Measurements from ENCODE around the gene FCRL2. TPM values are rescaled to one million over a fixed set of nuclear protein-coding genes. Genes with fewer than 3 reads are reported as not detected.

FCRL2 gene, protein sequence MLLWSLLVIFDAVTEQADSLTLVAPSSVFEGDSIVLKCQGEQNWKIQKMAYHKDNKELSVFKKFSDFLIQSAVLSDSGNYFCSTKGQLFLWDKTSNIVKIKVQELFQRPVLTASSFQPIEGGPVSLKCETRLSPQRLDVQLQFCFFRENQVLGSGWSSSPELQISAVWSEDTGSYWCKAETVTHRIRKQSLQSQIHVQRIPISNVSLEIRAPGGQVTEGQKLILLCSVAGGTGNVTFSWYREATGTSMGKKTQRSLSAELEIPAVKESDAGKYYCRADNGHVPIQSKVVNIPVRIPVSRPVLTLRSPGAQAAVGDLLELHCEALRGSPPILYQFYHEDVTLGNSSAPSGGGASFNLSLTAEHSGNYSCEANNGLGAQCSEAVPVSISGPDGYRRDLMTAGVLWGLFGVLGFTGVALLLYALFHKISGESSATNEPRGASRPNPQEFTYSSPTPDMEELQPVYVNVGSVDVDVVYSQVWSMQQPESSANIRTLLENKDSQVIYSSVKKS
- polyA plus RNA-seq (2013, experiment 1 of 2; ENCODE audit: insufficient read length), result not detected
- not detected for polyA plus RNA-seq (2013, experiment 2 of 2; ENCODE audit: insufficient read length)

DNA sequence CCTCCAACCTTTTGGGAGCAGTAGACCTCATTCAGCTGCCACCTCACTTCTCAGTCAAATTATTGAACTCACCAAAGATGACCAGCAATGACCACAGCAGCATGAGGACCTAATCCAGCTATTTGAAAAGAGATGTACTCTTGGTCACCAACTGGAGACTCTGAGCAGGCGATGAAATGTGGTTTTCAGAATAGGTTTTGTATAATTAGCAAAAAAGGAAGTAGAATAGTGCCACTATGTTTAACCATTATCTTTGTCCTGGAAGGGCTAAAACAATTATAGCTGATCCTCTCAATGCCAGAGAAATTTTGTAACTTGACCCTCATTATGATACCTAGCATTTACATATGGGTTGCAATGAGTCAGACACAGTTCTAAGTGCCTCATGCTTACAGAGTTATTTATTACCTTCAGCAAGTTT, at the start of gene FCRL2:
Gene FCRL2 (minus strand): TSS at position 162 of the 421 bp plus-strand sequence. CDS start 59 bp downstream, at position 103.
- no peak for DNase-seq

DNA sequence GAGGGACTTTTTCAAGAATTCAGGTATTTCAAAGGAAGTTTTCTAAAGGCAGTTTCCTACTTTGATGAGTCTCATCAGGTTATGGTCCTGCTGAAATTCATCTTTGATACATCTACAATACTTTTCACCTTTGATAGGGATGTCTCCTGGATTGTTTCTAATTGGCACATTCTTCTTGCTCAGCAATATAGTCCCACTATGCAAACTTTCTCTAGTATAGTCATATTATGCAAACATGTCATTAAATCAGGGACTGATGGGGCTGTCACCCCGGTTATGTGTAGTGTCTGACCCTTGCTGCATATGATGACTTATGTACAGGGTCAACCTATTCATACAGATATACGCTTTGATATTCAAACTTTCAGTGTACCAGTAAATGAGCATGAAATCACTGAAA, 43.4 kb upstream of the FCRL2 start:
- DNase-seq, result no peak

DNA sequence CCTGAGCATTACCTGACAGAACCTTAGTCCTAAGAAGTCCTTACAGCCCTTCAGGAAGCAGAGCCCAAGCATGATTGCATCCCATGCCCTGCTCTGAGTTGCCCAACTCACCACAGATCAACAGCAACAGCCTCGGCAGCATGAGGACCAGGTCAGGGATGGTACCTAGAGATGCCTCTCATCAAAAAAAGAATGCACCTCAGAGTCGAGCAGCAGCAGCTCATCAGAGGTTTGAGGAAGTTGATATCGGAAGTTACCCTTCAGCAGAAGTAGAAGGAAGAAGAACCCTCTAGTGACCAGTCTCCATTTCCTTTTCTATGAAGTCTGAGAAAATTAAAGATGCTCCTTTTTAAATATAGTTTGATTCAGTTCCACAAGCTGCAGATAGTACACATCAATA, 43.0 kb upstream of the FCRL2 start, which contains the start of gene FCRL1:
Gene FCRL1 (minus strand): TSS at position 225 of the 400 bp plus-strand sequence. CDS start 83 bp downstream, at position 142.
- DNase-seq, result no peak

DNA sequence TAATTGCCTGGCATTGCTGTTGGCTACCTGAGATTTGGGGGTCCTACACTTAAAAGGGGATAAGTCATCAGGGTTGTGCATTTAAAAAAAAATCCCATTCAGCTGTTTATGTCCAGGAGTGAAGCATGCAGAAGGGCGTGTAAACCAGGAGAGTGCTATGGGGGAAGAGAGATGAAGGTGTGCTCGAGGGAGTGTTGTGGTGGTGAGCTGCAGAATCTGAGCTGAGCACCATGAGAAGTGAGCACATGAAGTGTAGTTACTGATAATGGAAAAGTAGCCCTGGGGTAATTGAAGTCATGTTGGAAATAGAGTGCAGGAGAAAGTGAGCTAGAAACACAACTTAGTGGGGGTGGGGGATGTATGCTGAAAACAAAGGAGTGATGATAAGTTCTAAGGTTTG, 42.3 kb upstream of the FCRL2 start:
- DNase-seq, result no peak

DNA sequence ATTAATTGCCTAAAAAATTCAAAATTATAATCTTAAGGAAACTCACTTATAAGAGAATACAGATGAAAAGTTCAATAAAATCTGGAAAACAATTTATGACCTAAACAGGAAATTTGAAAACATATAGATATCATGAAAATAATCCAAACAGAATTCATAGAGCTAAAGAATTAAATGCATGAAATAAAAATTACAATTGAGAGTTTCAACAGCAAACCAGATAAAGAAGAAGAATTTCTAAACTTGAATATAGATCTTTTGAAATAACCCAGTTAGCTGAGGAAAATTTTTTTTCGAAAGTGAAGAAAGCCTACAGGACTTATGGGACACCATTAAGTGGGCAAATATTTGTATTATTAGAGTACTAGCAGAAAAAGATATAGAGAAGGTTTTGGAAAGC, 36.3 kb upstream of the FCRL2 start:
- DNase-seq, result no peak

DNA sequence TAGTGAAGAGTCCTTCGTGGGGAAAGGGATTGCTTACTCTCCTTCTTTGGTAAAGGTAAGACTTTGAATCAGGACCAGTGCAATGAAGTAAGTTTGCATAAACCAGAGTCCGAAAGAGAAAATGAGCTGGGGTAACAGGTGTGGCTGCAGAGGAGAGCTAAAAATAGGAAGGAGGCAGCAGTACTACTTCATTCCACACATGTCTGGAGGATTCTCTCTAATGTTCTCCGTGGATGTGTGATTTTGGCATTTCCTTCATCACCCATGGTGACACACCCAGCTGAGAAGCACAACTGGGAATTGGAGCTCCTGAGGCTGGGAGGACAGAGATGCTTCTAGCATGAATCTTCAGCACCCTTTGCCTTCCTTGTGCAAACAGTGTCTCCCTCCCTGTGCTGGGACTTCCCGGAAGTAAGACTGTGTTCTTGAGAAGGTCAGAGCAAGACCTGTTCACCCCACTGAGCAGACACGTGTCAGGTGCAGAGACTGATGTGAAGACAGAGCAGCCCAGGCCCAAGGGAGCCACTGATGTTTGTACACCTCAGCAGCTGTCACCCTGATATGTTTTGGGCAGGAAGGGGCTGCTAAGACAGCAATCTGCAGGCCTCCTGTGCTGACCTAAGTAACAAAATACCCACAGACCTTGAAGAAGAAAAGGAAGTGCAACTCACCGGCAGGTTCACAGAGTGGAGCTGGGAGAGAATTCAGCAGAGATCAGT, 29.7 kb upstream of the FCRL2 start:
- DNase-seq, result no peak

DNA sequence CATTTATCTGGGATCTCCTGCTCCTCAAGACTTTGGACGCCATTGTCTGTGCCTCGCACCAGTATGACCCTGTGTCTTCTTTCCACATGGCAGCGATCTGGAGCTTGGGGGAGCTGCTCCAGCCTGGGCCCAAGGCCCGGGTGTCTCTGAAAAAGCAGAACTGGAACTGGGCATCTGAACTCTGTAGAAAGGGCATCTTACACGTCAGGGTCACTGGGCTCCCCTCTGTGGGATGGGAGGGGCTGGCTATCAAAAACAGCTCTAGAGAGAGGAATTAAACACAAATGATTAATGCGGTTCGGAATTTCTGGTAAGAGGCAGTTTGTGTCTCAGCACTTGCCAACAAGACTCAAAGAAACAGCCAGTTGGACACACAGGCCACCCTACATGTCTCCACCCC, 26.9 kb upstream of the FCRL2 start:
- no peak for DNase-seq

DNA sequence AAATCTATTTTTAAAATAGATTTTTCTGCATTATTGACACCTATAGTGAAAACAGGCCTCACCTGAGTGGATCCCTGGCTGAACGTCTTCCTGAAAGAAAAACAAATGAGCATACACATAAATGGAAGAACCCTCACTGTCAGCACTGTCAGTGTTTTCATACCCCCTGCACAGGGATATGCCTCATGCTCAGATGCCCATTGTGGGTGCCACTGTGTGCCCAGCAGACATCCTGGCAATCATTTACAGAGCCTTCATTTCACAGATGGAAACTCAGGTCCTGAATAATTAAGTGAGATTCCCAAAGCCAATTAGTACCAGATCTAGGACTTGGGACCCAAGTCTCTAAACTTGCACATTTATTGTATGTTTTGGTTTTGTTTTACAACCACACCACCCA, 23.1 kb upstream of the FCRL2 start:
- DNase-seq, result no peak

DNA sequence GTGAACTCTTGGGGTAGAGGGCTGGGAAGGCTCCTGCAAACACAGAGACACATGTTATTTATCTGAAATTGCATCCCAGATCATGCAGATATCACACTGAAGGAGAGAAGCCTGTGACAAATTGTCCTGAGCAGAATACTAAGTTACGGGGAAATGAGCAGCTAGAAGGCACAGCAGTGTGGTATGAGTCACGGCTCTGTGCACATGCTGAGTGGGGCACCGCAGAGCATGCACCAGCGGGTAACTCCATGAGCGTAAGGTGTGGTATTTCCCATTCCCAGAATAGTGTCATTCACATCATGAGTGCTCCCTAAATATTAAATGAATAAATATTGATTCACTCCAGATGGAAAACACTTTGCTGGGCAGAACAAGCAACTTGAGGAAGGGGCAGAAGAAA, 21.3 kb upstream of the FCRL2 start:
- no peak for DNase-seq

DNA sequence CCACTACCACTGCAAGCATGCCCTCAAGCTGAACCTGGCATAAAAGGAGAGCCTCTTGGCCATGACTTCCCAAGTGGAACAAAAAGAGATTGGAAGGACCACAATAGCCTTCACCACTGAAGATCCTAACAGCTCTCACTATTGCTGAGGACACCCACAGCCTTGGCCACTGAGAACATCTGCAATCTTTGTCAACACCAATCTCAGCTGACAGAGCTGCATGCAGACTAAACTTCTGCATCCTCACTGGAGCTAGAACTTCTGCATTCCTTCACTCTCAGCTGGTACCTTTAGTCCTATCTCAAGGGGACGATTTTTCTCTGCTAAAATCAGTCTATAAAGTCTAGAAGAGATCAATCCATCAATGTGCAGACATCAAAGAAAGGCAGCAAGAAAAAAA, 8.3 kb upstream of the FCRL2 start:
- DNase-seq, result no peak

DNA sequence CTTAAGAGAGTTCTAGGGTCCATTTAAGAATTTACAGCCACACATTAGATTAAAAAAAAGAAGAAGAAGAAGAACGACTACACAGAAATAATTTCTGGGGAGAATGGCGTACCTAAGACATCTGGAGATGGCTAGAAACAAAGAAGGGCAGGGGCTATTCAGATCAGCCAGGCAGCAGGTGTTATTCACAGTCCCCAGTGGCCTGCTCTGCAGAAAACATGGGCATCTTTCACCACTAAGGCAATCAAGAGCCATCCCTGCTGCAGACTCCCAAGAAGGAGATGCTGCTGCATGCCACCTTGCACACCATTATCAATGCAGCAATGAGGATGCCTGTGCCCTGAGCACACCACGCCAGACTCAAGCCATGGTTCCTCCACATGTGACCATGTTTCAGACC, 7.9 kb upstream of the FCRL2 start:
- DNase-seq, result no peak

DNA sequence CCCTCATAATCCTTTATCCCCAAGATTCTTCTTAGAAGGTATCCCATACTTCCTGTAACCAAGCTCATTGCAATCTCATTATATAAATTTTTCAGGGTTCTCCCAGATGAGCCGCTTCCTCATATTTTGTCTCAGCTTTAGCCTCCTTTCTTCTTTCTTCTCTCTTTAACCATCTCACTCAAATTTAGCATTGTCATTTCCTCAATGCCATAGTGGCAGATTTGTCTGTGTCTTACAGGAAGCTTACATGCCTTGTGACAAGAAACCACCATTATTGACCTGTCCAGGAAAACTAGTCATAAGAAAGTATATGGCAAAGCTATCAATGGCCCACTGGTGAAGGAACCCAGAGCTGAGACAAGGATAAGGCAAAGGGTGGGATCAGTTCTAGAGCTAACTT, 6.0 kb upstream of the FCRL2 start:
- DNase-seq, result no peak

DNA sequence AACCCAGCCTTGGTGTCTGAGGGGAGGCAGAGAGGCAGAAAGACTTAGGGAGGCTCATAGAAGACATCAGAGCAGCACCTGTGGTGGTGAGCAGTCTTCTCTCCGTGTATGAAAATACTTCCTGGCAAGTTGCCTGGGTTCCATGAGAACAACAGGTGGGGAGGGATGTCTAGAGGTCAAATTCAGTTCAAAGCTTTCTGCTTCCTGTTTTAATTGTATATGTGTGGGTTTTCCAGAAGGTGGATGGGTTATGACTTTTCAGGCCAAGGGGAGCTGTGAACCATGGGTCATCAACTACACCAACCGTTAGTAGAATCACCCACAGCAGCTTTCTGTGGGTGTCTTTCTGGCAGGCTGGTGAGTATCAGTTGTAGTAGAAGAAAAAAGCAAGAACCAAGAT, 4.1 kb upstream of the FCRL2 start:
- DNase-seq, result no peak

DNA sequence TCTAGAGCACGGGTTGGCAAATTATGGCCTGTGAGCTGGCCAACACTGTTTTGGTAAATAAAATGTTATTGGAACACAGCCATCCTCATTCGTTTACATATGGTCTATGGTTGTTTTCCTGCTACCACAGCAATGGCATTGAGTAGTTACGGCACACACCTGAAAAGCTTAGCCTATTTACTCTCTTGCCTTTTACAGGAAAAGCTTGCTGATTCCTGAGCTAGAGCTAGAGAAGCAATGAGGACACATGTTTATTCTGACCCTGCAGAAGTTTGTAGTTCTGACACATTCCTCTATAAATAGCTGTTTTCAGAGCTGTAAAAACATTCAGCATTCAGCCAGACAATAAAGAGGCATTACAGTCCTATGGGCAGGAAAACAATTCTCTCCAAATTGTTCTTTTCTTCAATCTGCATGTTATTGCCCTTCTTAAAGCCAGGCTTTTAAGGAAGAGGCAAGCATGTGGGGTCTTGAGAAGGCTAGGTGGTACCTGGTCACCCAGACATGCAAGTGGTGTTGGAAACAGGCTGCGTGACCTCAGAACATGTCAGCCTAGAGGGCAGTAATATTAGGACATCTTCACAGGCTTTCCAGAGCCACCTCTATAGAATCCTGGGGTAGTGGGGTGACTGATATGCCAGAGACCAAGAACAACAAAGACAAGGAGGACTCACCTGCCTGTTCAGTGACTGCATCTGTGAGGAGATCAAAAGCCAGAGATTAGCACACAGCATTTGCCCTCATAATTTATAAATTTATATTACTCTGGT, 1.6 kb downstream of the FCRL2 start:
- DNase-seq, result no peak

DNA sequence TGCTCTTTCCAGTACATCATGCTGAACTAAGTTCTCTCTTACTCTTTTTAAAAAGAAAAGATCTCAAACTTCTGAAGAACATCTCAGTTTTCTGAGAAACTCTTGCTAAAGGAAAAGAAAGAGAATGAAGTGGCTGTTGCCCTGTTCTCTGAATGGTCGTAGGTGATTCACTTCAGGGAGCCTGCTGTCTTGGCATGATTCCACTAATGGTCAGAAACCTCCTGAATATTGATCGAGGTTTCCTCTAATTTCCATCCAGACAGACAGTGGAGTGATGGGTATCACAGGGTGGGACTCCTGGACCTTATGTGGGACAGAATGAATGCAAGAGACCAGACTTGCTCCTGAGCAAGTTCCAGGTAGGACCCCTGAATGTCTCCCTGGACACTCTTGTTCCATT, 2.5 kb downstream of the FCRL2 start:
- no peak for DNase-seq

DNA sequence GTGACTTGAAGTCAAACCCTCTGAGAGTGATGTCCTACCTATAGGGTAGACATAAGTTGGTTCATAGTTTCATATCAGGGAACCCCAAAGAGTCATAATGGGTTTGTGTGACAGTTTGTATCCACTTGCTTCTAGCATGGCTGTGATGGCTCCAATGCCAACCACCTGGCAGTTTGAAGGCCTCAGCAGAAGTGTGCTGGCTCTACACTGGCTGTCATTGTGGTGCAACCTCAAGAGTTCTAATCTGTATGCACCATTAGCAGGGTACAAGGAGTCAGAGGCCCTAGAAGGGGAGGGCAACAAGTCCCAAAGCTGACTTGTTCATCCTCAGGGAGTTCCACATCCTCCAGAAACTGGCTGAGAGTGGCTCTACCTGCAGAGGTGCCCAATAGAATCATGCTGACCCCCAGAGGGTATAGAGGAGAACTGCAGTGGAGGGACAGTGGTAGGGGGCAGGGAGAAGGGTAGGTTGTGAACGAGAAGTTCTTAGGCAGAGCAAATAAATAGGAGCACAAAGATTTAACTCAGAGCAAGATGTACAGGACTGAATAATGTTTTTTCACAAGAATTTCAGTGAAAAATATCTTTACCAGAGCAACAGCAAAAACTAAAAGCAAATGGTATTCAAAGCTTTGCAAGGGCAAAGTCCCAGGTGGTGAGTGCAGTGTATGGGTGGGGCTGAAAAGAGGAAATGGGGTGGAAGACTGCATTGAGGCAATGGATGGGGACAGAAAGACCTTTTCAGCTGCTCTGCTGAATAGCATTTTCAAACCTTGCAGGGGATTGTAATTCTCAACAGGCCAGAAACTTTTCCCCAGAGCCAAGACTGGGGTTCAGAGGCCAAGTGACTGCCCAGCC, 3.2 kb downstream of the FCRL2 start:
- DNase-seq, result no peak

DNA sequence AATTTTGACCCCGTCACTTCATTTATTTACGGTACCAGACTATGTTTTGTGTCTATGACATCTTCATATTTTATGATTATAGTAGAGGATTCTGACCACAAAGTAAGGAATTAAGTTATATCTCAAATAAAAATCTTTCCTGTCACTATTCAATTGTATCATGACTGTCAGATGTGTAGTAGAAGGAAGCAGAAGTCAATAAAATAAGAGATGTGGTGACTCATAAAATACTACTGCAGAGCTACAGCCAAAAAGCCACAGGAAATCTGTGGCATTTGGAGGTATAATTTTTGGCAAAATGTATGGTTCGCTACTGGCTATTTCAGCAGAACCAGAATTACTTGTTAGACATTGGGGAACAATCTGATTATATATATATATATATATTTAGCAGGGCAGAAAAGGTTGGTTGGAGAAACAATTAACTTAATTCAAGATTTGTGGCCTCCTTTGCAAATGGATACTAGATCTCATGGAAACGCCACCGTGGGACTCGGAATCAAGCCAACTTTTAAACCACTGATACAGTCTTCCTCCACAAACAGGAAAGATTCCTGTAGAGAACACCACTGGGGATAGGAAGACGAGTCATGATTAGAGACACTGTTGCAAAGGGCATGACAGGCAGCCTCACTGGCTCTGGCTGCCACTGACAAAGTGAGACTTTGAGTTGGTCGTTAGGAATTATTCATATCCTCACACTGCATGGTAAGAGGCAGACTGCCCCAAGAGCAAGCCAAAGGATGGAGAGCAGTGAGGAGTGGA, 5.1 kb downstream of the FCRL2 start:
- DNase-seq, result no peak

DNA sequence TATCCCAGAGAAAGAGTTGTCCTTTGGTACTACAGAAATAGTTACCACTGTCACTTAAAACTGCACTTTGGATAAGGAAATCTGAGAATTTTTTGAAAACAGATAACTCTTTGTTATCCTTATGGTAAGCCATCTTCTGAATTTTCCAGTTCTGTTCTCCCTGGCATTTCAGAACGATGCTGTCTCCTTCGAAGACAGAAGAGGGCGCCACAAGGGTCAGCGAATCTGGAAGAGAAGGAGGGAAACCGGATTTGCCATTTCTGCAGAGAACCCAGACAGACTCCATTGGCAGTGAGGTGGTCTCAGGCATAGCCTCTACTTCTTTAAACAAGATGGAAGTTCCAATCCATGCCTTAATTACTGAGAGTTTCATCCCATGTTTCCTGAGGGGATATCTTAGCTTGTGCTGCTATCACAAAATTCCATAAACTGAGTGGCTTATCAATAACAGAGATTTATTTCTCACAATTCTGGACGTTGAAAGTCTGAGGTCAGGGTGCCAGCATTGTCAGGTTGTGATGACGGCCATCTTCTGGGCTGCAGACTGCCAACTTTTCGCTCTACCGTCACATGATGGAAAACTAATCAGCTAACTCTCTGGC, 6.4 kb downstream of the FCRL2 start:
- no peak for DNase-seq

DNA sequence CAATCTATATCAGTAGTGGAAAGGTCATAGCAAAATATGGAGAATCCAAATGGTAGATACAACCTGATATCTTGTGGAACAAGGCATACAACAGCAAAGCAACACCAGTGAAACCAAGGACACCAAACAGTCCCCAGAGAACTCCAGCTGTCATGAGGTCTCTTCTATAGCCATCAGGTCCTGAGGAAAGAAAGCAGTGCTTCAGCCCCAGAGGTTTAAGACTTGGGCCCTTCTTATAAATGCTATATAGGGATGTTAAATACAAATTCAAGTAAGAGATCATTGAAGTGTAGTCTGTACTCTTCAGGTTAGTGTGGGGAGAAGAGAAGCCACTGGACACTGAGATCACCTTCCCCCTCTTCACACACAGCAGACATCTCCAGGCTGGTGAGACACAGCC, 10.1 kb downstream of the FCRL2 start:
- DNase-seq, result no peak

DNA sequence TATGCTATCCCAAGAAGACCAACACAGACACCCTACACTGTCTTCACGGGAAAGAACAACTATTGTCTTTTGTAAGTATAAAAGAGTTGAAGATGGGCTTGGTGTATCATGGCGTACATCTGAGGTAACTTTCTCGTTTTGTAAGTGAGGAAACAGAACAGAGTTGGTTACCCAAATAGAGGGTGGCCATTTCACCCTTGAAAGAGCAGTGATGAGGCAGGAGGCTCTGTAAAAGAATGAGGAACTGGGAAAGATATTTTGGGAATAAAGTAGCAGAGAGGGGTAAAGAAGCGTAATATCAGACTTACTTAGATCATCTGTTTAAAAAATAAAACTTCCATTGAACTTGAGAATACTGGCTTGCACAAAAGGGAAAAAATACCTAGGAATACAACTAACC, 18.9 kb downstream of the FCRL2 start:
- DNase-seq, result no peak

DNA sequence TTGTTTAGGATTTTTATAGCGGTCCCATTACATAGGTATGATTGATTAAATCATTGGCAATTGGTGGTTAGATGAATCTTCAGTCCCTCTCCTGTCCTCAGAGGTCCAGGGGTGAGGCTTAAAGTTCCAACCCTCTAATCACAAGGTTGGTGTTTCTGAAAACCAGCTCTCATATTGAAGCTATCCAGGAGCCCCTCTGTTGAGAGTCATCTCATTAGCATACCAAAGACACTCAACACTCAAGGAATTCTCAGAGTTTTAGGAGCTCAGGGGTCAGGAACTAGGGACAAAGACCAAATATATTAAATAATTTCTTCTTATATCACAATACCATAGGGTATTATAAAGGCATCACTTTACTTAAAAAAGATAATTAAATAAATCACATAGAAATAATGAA, 23.3 kb downstream of the FCRL2 start:
- no peak for DNase-seq

Data from fibroblast of skin of scalp (primary cell).